ENCODE measurements around the gene ZAP70.

- TF ChIP-seq CTCF (IDR thresholded peaks at IDR 0.05) (no peak), REST (IDR thresholded peaks at IDR 0.05; ENCODE audit: insufficient read depth in 1 of 2, low read depth in 2 of 2, low read length in 1 of 2) (no peak), POLR2AphosphoS5 (IDR thresholded peaks at IDR 0.05; ENCODE audit: low read depth, low read length) (no peak)
These were observed 2.7 kb downstream of the ZAP70 start for GRCh38 chr2:97715951-97716694.
